GM12891 (cell line): Measurements from ENCODE around the gene DTWD2.

ENCODE experiments used
- PAX5 ChIP-seq: IDR thresholded peaks from 2 replicates; pipeline ENCODE4 v1.6.1; 2011; ENCODE audit warnings: low read length, moderate library complexity, mild to moderate bottlenecking; ENCODE audit not compliant: insufficient read depth, severe bottlenecking
- POLR2A ChIP-seq: IDR thresholded peaks from 2 replicates; pipeline ENCODE4 v1.6.1; 2011; ENCODE audit warnings: low read depth, low read length, control low read depth
- POLR2AphosphoS5 ChIP-seq: IDR thresholded peaks from 2 replicates; pipeline ENCODE4 v1.6.1; 2011; ENCODE audit warnings: low read depth, low read length, control low read depth
- POU2F2 ChIP-seq: IDR thresholded peaks from 2 replicates; pipeline ENCODE4 v1.6.1; 2011; ENCODE audit warnings: low read depth, mild to moderate bottlenecking, control low read depth, low read length, moderate library complexity
- TAF1 ChIP-seq: IDR thresholded peaks from 2 replicates; pipeline ENCODE4 v1.6.1; 2011; ENCODE audit warnings: low read depth, low read length, control low read depth

GRCh38 chr5:118988866-118989180 lies 476 bp upstream of the DTWD2 start:
- TF ChIP-seq POLR2A (no peak), POU2F2 (no peak), POLR2AphosphoS5 (no peak), PAX5 (no peak), TAF1 (no peak)
